OCI-LY7 (cell line): ENCODE results near the gene TSPAN8. TPM values are rescaled to one million over a fixed set of nuclear protein-coding genes. Genes with fewer than 3 reads are reported as not detected.

Experiments used
- BruUV-seq: library from RNA; stranded (reverse); fragments of 400-500 nt; replicated peaks from 2 replicates; lab custom pipeline; 2021; lab: Mats Ljungman, UMichigan
- CTCF ChIA-PET: fragments of 300-600 bp; sonication (Branson Sonifier 250); formaldehyde crosslinking; loops from one replicate; lab custom pipeline; 2022; ENCODE audit warnings: antibody characterized with exemption; ENCODE audit not compliant: unreplicated experiment; lab: Charles Lee
- POLR2A ChIA-PET: fragments of 300-600 bp; sonication (Branson Sonifier 250); formaldehyde crosslinking; loops from one replicate; lab custom pipeline; 2022; ENCODE audit warnings: antibody characterized with exemption; lab: Charles Lee
- DNase-seq: peaks from one replicate; pipeline ENCODE4 v3.0.0-alpha.2; 2015; ENCODE audit warnings: low spot score
- H2AFZ ChIP-seq: fragments of 200-600 bp; sonication (generic), shearing (Covaris generic); 2 replicates; pipeline ENCODE4 v1.6.1; 2014; ENCODE audit warnings: mild to moderate bottlenecking, antibody characterized with exemption, low read length, moderate library complexity
- H3K27ac ChIP-seq: fragments of 200-600 bp; sonication (generic); 2 replicates; pipeline ENCODE4 v1.5.1; 2014; ENCODE audit warnings: mixed run types, low read depth, mild to moderate bottlenecking, moderate library complexity, low read length, inconsistent platforms; ENCODE audit not compliant: poor library complexity, severe bottlenecking
- H3K36me3 ChIP-seq: fragments of 200-600 bp; sonication (generic); 2 replicates; pipeline ENCODE4 v1.6.1; 2014; ENCODE audit warnings: mild to moderate bottlenecking, antibody characterized with exemption, low read length, moderate library complexity, mixed read lengths; ENCODE audit not compliant: insufficient read depth
- H3K4me1 ChIP-seq: fragments of 200-600 bp; sonication (generic); 2 replicates; pipeline ENCODE4 v1.5.1; 2014; ENCODE audit warnings: mild to moderate bottlenecking, low read length; ENCODE audit not compliant: insufficient read depth, poor library complexity, severe bottlenecking
- H3K4me2 ChIP-seq: fragments of 200-600 bp; sonication (generic); 2 replicates; pipeline ENCODE4 v1.6.1; 2014; ENCODE audit warnings: mild to moderate bottlenecking, low read length
- H3K4me3 ChIP-seq: fragments of 200-600 bp; sonication (generic); 2 replicates; pipeline ENCODE4 v1.5.1; 2014; ENCODE audit warnings: mild to moderate bottlenecking, low read depth, low read length; ENCODE audit not compliant: poor library complexity, severe bottlenecking
- H3K79me2 ChIP-seq: fragments of 200-600 bp; sonication (generic); 2 replicates; pipeline ENCODE4 v1.6.1; 2016; ENCODE audit warnings: low read depth, mild to moderate bottlenecking, low read length, moderate library complexity, mixed read lengths; ENCODE audit not compliant: insufficient read depth
- H3K9me2 ChIP-seq: fragments of 200-600 bp; sonication (generic); 2 replicates; pipeline ENCODE4 v1.6.1; 2016; ENCODE audit warnings: mild to moderate bottlenecking, low read length, mixed read lengths; ENCODE audit not compliant: insufficient read depth
- H3K9me3 ChIP-seq: fragments of 200-600 bp; sonication (generic); 2 replicates; pipeline ENCODE4 v1.6.1; 2014; ENCODE audit warnings: mild to moderate bottlenecking, mixed run types, low read length, mixed read lengths
- H4K20me1 ChIP-seq: fragments of 200-600 bp; sonication (generic); 2 replicates; pipeline ENCODE4 v1.6.1; 2014; ENCODE audit warnings: mild to moderate bottlenecking, antibody characterized with exemption, low read length, moderate library complexity, mixed read lengths; ENCODE audit not compliant: insufficient read depth
- EZH2phosphoT487 ChIP-seq: fragments of 200-600 bp; sonication (generic); IDR thresholded peaks from 2 replicates; pipeline ENCODE4 v1.6.1; 2018; ENCODE audit warnings: low read depth, borderline replicate concordance, mild to moderate bottlenecking, mixed run types, antibody characterized with exemption, low read length, moderate library complexity, mixed read lengths
- intact Hi-C: fragments of 100-400 bp; cut with micrococcal nuclease; formaldehyde crosslinking; loops from one replicate; pipeline ENCODE4 v1.10.0; 2022; ENCODE audit not compliant: unreplicated experiment
- total RNA-seq, 2 experiments: library from RNA; depleted of rRNA in 1 of 2; stranded (reverse); fragments of >200 nt in 1 of 2; shearing (Covaris generic) in 1 of 2; gene quantifications; 2 replicates each; pipeline ENCODE4 v1.2.3, GENCODE V29; 2014 to 2022
- TF ChIP-seq, protein P1 (sequence below): fragments of 200-600 bp; sonication (generic); conservative IDR thresholded peaks from 2 replicates; pipeline ENCODE4 v1.5.1; 2014; ENCODE audit warnings: mild to moderate bottlenecking, antibody characterized with exemption, low read length, moderate library complexity, mixed read lengths

The TSPAN8 gene
- total RNA-seq, 2 experiments from 2014 or later = not detected

- BruUV-seq = no TSS peak
- no peak overlapping the region for H2AFZ ChIP-seq
- no peak overlapping the region for H3K4me3 ChIP-seq
- no peaks in the 10 kb centered on the region for H3K4me1 ChIP-seq
- ChIA-PET POLR2A (interaction anchor here (0.6 kb wide), 1 partner anchor 497 kb away, joined by 4 read pairs; no protein-coding TSS in a partner anchor), CTCF (no interaction called here)
- H3K36me3 ChIP-seq = no peaks in the 10 kb centered on the region
- TF ChIP-seq, protein P1, sequence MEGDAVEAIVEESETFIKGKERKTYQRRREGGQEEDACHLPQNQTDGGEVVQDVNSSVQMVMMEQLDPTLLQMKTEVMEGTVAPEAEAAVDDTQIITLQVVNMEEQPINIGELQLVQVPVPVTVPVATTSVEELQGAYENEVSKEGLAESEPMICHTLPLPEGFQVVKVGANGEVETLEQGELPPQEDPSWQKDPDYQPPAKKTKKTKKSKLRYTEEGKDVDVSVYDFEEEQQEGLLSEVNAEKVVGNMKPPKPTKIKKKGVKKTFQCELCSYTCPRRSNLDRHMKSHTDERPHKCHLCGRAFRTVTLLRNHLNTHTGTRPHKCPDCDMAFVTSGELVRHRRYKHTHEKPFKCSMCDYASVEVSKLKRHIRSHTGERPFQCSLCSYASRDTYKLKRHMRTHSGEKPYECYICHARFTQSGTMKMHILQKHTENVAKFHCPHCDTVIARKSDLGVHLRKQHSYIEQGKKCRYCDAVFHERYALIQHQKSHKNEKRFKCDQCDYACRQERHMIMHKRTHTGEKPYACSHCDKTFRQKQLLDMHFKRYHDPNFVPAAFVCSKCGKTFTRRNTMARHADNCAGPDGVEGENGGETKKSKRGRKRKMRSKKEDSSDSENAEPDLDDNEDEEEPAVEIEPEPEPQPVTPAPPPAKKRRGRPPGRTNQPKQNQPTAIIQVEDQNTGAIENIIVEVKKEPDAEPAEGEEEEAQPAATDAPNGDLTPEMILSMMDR = no peak
- TF ChIP-seq EZH2phosphoT487 = no peak
- no peak overlapping the region for H3K27ac ChIP-seq
- no peaks in the 10 kb centered on the region for H3K79me2 ChIP-seq
- intact Hi-C loops = no loop called here
- no peaks in the 10 kb centered on the region for H3K9me3 ChIP-seq
- no peak overlapping the region for H3K4me2 ChIP-seq
- no peak for DNase-seq
- H4K20me1 ChIP-seq = no peaks in the 10 kb centered on the region
- no peaks in the 10 kb centered on the region for H3K9me2 ChIP-seq
Measured at GRCh38 chr12:71183018-71183417, 25.2 kb upstream of the TSPAN8 start.

DNA sequence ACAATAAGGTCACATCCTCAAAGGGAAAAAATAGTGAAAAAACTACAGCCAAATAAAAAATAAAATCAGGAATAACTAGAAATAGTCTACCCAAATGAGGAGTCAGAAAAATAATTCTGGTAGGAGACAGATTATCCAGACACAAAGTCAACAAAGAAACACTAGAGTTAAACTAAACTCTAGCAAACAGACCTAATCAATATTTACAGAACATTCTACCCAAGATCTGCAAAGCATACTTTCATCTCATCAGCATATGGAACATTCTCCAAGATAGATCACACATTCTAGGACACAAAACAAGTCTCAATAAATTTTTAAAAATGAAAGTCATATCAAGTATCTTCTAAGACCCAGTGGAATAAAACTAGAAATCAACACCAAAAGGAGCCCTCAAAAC lies 20.4 kb upstream of the TSPAN8 start:
- CTCF ChIA-PET = no interaction called here

GRCh38 chr12:71174825-71175224 lies 17.0 kb upstream of the TSPAN8 start:
- H3K4me1 ChIP-seq = no peaks in the 10 kb centered on the region
- POLR2A ChIA-PET = no interaction called here
- no peak overlapping the region for H3K4me3 ChIP-seq
- DNase-seq = no peak
- intact Hi-C loops = no loop called here
- H3K9me2 ChIP-seq = no peaks in the 10 kb centered on the region
- no peak overlapping the region for H3K27ac ChIP-seq
- TF ChIP-seq, protein P1 = no peak
- no peak for TF ChIP-seq EZH2phosphoT487
- no peaks in the 10 kb centered on the region for H3K79me2 ChIP-seq
- CTCF ChIA-PET = no interaction called here
- BruUV-seq = no TSS peak
- no peaks in the 10 kb centered on the region for H3K9me3 ChIP-seq
- H3K36me3 ChIP-seq = no peaks in the 10 kb centered on the region
- H2AFZ ChIP-seq = no peak overlapping the region
- H4K20me1 ChIP-seq = no peaks in the 10 kb centered on the region
- H3K4me2 ChIP-seq = no peak overlapping the region

More for the DNA sequence above, 20.4 kb upstream of the TSPAN8 start:
- POLR2A ChIA-PET = no interaction called here
- H3K9me2 ChIP-seq = no peaks in the 10 kb centered on the region
- H3K79me2 ChIP-seq = no peaks in the 10 kb centered on the region
- H3K4me1 ChIP-seq = no peaks in the 10 kb centered on the region
- intact Hi-C loops = no loop called here
- no peaks in the 10 kb centered on the region for H3K36me3 ChIP-seq
- no peak overlapping the region for H3K4me3 ChIP-seq
- TF ChIP-seq, protein P1 = no peak
- no peak for TF ChIP-seq EZH2phosphoT487
- no peaks in the 10 kb centered on the region for H3K9me3 ChIP-seq
- no peak overlapping the region for H3K27ac ChIP-seq
- no peaks in the 10 kb centered on the region for H4K20me1 ChIP-seq
- H3K4me2 ChIP-seq = no peak overlapping the region
- no peak for DNase-seq
- BruUV-seq = no TSS peak
- H2AFZ ChIP-seq = no peak overlapping the region
